ENCODE results near the gene JAK1.
A peak's percentile ranks its signal among the peaks of the same experiment; 100 is the strongest.
"Not testable (repeated sequence)": the region's sequence is repeated elsewhere in the genome, so short reads cannot be mapped to it uniquely, and the experiment has no call there.

JAK1 gene

GRCh38 chr1:64966158-64966971 lies at the start of gene JAK1:
Gene JAK1 (minus strand): TSS chr1:64966549. CDS start chr1:64886264, 80,285 bp downstream.
- peak; percentile 89 for DNase-seq

GRCh38 chr1:65014321-65014720 lies 48.0 kb upstream of the JAK1 start:
- DNase-seq: no peak

- no peak for DNase-seq
Measured at GRCh38 chr1:65011983-65012382, 45.6 kb upstream of the JAK1 start.

- no peak for DNase-seq
Measured at GRCh38 chr1:65009724-65010420, 43.5 kb upstream of the JAK1 start.

GRCh38 chr1:65009176-65009575 lies 42.8 kb upstream of the JAK1 start:
- DNase-seq: no peak

GRCh38 chr1:65006806-65007205 lies 40.5 kb upstream of the JAK1 start:
- no peak for DNase-seq

- no peak for DNase-seq
Measured at GRCh38 chr1:65003316-65003664, 36.9 kb upstream of the JAK1 start.

GRCh38 chr1:65002508-65003315 lies 36.4 kb upstream of the JAK1 start:
- peak; percentile 80 for DNase-seq

GRCh38 chr1:65002156-65002507 lies 35.8 kb upstream of the JAK1 start:
- no peak for DNase-seq

- DNase-seq: peak; percentile 83
Measured at GRCh38 chr1:65001231-65001792, 35.0 kb upstream of the JAK1 start.

- DNase-seq: not testable (repeated sequence)
Measured at GRCh38 chr1:64998425-64998948, 32.1 kb upstream of the JAK1 start.

- no peak for DNase-seq
Measured at GRCh38 chr1:64996541-64997257, 30.4 kb upstream of the JAK1 start.

- no peak for DNase-seq
Measured at GRCh38 chr1:64995316-64995715, 29.0 kb upstream of the JAK1 start.

- DNase-seq: no peak
Measured at GRCh38 chr1:64986903-64987871, 20.8 kb upstream of the JAK1 start.

GRCh38 chr1:64984737-64985136 lies 18.4 kb upstream of the JAK1 start:
- DNase-seq: no peak

- DNase-seq: no peak
Measured at GRCh38 chr1:64984106-64984505, 17.8 kb upstream of the JAK1 start.

- no peak for DNase-seq
Measured at GRCh38 chr1:64983110-64983509, 16.8 kb upstream of the JAK1 start.

- no peak for DNase-seq
Measured at GRCh38 chr1:64981601-64982533, 15.5 kb upstream of the JAK1 start.

- DNase-seq: no peak
Measured at GRCh38 chr1:64980745-64981600, 14.6 kb upstream of the JAK1 start.
